T-helper 1 cell treated with Interleukin-12 subunit alpha and Interleukin-12 subunit beta and Interleukin-4 antibody, amounts not matched to agents 30 ng/mL and 1 ng/mL, for 36 hours (primary cell): ENCODE results near the gene SOX6. TPM values are rescaled to one million over a fixed set of nuclear protein-coding genes. Genes with fewer than 3 reads are reported as not detected.
"Not testable (repeated sequence)": the region's sequence is repeated elsewhere in the genome, so short reads cannot be mapped to it uniquely, and the experiment has no call there.

ENCODE experiments used
- intact Hi-C: fragments of 100-400 bp; cut with micrococcal nuclease; formaldehyde crosslinking; loops from one replicate; pipeline ENCODE4 v1.15.1; 2024
- total RNA-seq: library from RNA; stranded (reverse); gene quantifications from 2 replicates; pipeline ENCODE4 v1.2.3, GENCODE V29; 2022

Gene SOX6
- total RNA-seq, 1 donor from 2014 or later = 0.17 TPM

GRCh38 chr11:15937601-15938120 lies 418.7 kb downstream of the SOX6 start:
- intact Hi-C loops = no loop called here

- intact Hi-C loops = no loop called here
Measured at GRCh38 chr11:15936011-15936410, 420.3 kb downstream of the SOX6 start.

- intact Hi-C loops = no loop called here
Measured at GRCh38 chr11:15935373-15935772, 421.0 kb downstream of the SOX6 start.

DNA sequence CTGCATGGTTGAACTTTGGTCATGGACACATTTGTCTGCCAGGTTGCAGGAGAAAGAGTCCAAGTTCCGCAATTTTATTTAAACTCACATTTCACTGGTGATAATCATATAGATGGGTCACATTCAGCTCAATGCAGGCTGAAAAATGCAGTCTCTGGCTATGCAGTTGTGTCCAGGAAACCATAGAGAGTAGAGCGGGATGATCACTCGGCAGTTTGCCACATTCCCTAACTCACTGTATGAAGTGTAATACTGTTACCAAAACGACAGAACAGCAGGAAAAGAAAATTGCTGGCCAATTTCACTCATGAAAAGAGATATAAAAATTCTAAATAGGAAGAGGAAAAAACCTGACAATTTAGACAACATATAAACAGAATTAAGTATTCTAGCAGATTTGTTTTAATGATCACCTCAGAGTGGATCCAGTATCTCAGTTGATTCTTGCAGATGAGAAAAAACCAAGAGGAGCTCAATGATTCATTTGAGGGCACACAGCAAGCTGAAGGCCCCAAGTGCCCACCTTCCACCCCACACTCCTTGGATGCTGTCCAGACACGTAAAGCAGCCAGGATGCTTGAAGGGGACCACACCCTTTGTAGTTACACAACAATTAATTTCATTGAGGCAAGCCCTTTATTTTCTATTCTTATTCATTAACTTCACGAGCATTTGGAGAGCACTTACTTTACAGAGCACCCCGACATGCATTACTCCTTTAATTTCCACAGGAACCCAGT lies 422.3 kb downstream of the SOX6 start:
- intact Hi-C loops = no loop called here

DNA sequence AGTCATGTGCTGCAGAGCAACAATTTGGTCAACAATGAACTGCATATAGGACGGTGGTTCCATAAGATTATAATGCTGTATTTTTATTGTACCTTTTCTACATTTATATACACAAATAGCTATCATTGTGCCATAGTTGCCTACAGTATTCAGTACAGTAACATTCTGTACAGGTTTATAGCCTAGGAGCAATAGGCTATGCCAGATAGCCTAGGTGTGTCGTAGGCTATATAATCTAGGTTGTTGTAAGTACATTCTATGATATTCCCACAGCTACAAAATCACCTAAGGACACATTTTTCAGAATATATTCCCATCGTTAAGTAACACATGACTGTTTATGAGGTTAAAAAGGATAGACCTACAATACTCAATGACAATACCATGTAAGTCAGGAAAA lies 423.9 kb downstream of the SOX6 start:
- intact Hi-C loops = no loop called here

- intact Hi-C loops = no loop called here
Measured at GRCh38 chr11:15931497-15931896, 424.8 kb downstream of the SOX6 start.

DNA sequence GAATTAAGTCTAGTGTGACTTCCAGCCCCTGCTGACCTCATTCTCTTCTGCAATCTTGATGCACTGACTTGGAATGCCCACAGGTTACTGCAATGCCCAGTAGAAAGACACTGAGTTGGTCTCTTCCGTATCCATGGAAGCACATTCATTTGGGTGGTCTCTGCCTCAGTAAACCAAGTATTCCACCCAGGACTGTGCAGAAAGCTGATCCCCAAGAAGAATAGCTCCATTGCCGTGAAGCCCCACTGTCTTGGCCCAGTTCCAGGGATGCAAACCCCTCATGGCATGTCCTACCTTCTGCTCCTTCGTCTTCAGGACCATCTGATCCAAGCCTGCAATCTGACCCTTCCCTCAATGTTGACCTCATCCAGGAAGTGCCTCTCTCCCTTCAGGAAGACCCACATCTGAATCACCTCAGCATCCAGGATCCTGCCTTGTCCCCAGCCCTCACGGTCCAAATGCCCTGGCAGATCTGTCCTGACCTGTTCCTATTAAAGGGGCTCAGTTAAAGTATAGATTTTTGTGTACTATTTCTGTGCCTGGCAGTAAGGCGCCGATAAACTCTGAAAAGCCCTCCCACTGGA lies 425.8 kb downstream of the SOX6 start:
- intact Hi-C loops = no loop called here

GRCh38 chr11:15929371-15929901 lies 426.9 kb downstream of the SOX6 start:
- intact Hi-C loops = no loop called here

DNA sequence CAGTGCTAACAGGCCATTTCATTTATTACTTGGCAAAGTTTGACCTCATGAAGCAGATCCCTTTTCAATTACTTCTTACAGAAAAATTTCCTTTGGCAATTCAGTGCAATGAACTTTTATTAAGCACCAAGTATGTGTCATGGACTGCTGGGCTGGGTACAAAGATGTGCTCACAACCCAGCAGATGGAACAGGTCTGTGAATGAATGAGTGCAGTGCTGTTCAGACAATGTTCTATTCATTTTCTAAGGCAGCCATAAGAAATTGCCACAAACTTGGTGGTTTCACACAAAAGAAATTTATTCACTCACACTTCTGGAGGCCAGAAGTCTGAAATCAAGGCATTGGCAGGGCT lies 428.5 kb downstream of the SOX6 start:
- intact Hi-C loops = no loop called here

DNA sequence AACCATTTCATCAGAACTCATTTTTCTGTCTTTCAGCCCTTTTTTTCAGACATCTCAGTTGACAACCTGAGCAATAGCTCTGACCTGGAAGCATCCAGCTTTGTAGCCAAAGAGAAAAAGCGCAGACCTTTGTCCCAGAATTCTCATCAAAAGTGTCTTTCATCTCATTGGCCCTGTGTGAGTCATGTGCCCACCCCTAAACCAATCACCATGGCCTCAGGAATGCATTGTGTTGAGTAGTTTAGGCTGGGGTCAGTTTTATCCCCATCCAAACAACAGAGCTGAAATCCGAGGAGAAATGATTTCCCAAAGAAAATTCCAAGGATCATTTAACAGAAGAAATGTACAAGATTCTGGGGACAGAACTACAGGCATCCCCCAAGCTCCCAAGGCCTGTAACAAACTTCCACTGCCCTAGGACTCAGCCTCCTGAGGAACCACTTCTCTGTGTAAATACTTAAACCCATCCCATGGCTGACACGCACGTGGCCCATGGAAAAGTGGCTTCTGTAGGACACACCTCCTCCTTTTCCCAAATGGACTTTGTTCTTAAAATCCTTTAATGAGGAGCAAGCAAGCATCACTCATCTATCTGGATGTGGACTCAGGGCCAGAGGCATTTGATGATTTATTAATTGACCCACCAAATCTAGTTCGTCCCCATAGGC lies 429.0 kb downstream of the SOX6 start:
- intact Hi-C loops = no loop called here

DNA sequence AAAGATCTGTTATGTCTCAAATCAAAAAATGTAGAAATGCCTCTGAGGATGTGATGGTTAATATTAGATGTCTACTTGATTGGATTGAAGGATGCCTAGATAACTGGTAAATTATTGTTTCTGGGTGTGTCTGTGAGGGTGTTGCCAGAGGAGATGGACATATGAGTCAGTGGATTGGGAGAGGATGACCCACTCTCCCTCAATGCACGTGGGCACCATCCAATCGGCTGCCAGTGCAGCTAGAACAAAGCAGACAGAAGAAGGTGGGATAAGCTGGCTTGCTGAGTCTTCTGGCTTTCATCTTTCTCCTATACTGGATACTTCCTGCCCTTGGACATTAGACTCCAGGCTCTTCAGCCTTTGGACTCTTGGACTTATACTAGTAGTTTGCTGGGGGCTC lies 430.3 kb downstream of the SOX6 start:
- intact Hi-C loops = no loop called here

GRCh38 chr11:15923183-15923582 lies 433.2 kb downstream of the SOX6 start:
- intact Hi-C loops = no loop called here

DNA sequence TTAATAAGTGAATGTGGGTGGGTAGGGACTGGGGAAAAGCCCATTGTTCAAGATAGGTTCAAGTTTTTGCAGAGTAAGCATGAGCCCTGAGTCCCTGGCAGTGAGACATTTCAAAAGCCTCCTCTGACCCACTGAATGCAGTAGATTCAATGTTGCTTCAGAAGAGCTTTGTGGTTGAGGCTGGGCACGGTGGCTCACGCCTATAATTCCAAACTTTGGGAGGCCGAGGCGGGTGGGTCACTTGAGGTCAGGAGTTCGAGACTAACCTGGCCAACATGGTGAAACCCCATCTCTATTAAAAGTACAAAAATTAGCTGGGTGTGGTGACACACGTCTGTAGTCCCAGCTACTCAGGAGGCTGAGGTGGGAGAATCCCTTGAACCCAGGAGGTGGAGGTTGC lies 433.6 kb downstream of the SOX6 start:
- intact Hi-C loops = not testable (repeated sequence)

DNA sequence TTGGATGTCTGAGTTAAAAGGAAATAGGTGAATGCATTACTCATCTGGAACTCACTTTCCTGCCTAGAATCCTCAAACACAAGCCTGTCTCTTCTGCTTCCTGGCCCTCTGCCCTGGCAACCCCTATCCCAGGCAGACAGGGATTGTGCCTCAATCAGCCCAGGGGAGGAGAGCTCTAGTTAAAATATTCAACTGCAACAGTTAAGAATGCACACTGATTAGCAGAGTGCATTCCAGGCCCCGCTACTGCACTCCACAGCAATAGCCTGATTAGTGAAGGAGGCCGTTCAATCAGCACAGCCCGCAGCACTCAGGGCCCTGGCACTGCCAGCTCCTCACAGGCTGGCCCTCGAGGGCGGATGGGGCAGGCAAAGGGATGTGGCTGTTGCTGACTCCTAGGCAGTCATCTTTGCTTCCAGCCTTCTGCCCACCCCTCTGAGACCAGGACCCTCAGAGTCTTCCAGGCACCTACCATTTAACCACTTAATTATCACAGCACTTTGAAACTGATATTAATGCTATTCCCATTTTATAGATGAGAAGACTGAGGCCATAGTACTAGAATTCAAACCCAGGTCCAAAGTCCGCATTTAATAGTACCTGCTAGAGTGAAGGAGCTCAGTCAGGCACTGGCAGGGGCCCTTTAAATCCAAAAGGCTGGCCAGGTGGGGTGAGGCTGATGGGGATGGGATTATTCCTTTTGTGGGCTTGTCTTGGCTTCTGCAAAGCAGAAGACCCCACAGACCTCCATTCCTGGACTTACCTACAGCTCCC lies 435.3 kb downstream of the SOX6 start:
- intact Hi-C loops = no loop called here

DNA sequence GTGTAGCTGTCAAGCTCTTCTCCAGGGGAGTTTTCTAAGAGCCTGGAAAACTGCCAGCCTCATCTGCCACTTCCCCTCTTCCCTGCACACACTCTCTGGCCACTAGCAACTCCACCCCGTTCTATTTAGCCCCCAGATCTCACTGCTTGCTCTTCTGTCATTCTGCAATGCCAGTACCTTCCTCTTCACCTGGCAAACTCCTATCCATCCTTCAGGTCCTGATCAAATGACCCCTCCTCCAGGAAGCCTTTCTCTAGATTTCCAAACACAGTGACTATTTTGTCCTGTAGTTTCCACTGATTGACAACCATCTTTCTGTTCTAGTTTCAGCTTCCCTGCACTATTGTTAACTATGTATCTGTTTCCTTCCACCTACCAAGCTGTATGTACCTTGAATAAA lies 437.7 kb downstream of the SOX6 start:
- intact Hi-C loops = no loop called here

DNA sequence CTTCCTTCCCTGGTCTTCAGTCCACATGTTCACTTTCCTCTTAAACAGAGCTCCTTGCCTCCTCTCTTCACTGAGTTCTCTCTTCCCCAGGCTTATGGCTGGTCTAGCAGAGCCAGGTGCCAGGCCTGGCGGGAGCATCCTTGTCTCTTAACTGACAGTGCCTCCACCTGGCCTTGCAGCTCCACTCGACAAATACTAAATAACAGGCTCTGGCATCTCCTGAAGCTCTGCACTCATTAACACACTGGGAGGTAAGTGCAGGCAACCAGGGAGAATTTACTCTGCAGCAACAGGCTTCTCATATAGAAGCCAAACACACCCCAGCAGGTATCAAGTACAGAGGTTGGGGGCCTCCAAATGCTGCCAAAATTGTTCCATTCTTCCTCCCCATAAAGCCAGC lies 438.1 kb downstream of the SOX6 start:
- intact Hi-C loops = no loop called here
